K562 (cell line): ENCODE measurements around the gene CCL16. TPM values are rescaled to one million over a fixed set of nuclear protein-coding genes. Genes with fewer than 3 reads are reported as not detected.

ENCODE experiments used
- ATAC-seq: fragments of 200-7000 bp; cut with Tn5 transposase; 3 replicates; pipeline ENCODE4 v1.9.1; 2020; ENCODE audit warnings: moderate library complexity
- BruUV-seq: library from RNA; stranded (reverse); fragments of 400-500 nt; replicated peaks from 2 replicates; lab custom pipeline; 2021; lab: Mats Ljungman, UMichigan
- CTCF ChIA-PET: fragments of 300-600 bp; formaldehyde crosslinking; extraction: SDS; loops from one replicate; lab custom pipeline; 2021; ENCODE audit warnings: low intra/inter-chr PET ratio; lab: Yijun Ruan, JAX
- POLR2A ChIA-PET: fragments of 300-600, 350-650 bp; sonication (Branson Sonifier 250); formaldehyde crosslinking; extraction: SDS; loops from one replicate; lab custom pipeline; 2021; ENCODE audit warnings: antibody characterized with exemption, inconsistent platforms; lab: Yijun Ruan, JAX
- DNase-seq, 4 experiments: peaks; one replicate each; pipeline versions ENCODE4 v3.0.0 to v3.0.0-alpha.2; 2011 to 2018; ENCODE audit warnings: low spot score in 3 of 4, mixed read lengths in 3 of 4; ENCODE audit errors: extremely low read depth in 1 of 4
- FAIRE-seq: peaks from 2 replicates; lab custom pipeline; 2011; peaks lifted over from hg19 to GRCh38; lab: Jason Lieb, UNC
- H2AFZ ChIP-seq: 2 replicates; pipeline ENCODE4 v1.6.0; 2011; ENCODE audit warnings: low read depth, low read length, control low read depth, inconsistent platforms
- H3K27ac ChIP-seq: fragments of 200-600 bp; 3 replicates; pipeline ENCODE4 v1.8.0; 2011; ENCODE audit warnings: low read depth, mild to moderate bottlenecking, control low read depth, inconsistent platforms, low read length, moderate library complexity, mixed read lengths; ENCODE audit errors: extremely low read depth
- H3K27me3 ChIP-seq, 2 experiments: fragments of 300-600 bp in 1 of 2; 2 replicates in 1 of 2; 3 replicates in 1 of 2; pipeline versions ENCODE4 v1.6.0 to v1.8.0; 2011; ENCODE audit warnings: inconsistent platforms in 2 of 2, low read length in 2 of 2, mild to moderate bottlenecking in 1 of 2, mixed read lengths in 1 of 2, moderate library complexity in 1 of 2; ENCODE audit not compliant: control insufficient read depth in 2 of 2, insufficient read depth in 2 of 2
- H3K36me3 ChIP-seq: fragments of 300-600 bp; 3 replicates; pipeline ENCODE4 v1.8.0; 2011; ENCODE audit warnings: mild to moderate bottlenecking, low read length, inconsistent platforms; ENCODE audit not compliant: control insufficient read depth, insufficient read depth
- H3K4me1 ChIP-seq, 2 experiments: fragments of 200-600 bp in 1 of 2; replicated peaks in 1 of 2; 2 replicates in 1 of 2; 3 replicates in 1 of 2; pipeline versions ENCODE4 v1.5.1 to v1.8.0; 2011; ENCODE audit warnings: inconsistent platforms in 2 of 2, low read length in 2 of 2, mild to moderate bottlenecking in 1 of 2, mixed read lengths in 1 of 2, moderate library complexity in 1 of 2; ENCODE audit not compliant: control insufficient read depth in 2 of 2, insufficient read depth in 2 of 2
- H3K4me2 ChIP-seq: 2 replicates; pipeline ENCODE4 v1.6.1; 2011; ENCODE audit warnings: low read length, control low read depth, inconsistent platforms, mixed read lengths; ENCODE audit not compliant: insufficient read depth
- H3K4me3 ChIP-seq: fragments of 200-600 bp; sonication (generic), shearing (Covaris generic); 2 replicates; pipeline ENCODE4 v1.5.1; 2016; ENCODE audit warnings: control low read depth, inconsistent platforms
- H3K79me2 ChIP-seq: fragments of 200-600 bp; 3 replicates; pipeline ENCODE4 v1.8.0; 2011; ENCODE audit warnings: low read length, inconsistent platforms; ENCODE audit not compliant: control insufficient read depth, insufficient read depth
- H3K9ac ChIP-seq, 2 experiments: 2 replicates each; pipeline versions ENCODE4 v1.6.0 to v1.6.1; 2011; ENCODE audit warnings: low read depth in 2 of 2, low read length in 2 of 2, control low read depth in 1 of 2, inconsistent platforms in 1 of 2, mild to moderate bottlenecking in 1 of 2, mixed read lengths in 1 of 2; ENCODE audit not compliant: insufficient read depth in 1 of 2
- H3K9me1 ChIP-seq: one replicate; pipeline ENCODE4 v1.6.0; 2011; ENCODE audit warnings: inconsistent platforms, mild to moderate bottlenecking, low read length, moderate library complexity; ENCODE audit not compliant: control insufficient read depth, insufficient read depth
- H3K9me3 ChIP-seq: replicated peaks from 2 replicates; pipeline ENCODE4 v1.5.1; 2011; ENCODE audit warnings: low read depth, low read length, inconsistent platforms; ENCODE audit not compliant: control insufficient read depth, insufficient read depth
- H4K20me1 ChIP-seq: replicated peaks from 2 replicates; pipeline ENCODE4 v1.6.1; 2011; ENCODE audit warnings: low read length, inconsistent platforms, mixed read lengths; ENCODE audit not compliant: control insufficient read depth, insufficient read depth
- BACH1 ChIP-seq: fragments of 200-800 bp; sonication (Bioruptor generic); IDR thresholded peaks from 2 replicates; pipeline ENCODE4 v1.6.1; 2016; ENCODE audit warnings: missing genetic modification characterization, missing compliant biosample characterization
- BRCA1 ChIP-seq, 2 experiments: fragments of 450-650 bp in 1 of 2; sonication (generic) in 1 of 2; formaldehyde crosslinking in 1 of 2; IDR thresholded peaks; 2 replicates each; pipeline versions ENCODE4 v1.5.0 to v1.6.1; 2017 to 2020; ENCODE audit warnings: mild to moderate bottlenecking in 1 of 2, missing genetic modification reagents in 1 of 2
- CC2D1A ChIP-seq: fragments of 450-650 bp; IDR thresholded peaks from 2 replicates; pipeline ENCODE4 v1.6.1; 2017; ENCODE audit warnings: mild to moderate bottlenecking
- CHD4 ChIP-seq: fragments of 200-600 bp; sonication (generic); IDR thresholded peaks from 3 replicates; pipeline ENCODE4 v1.6.1; 2012; ENCODE audit warnings: low read depth, mild to moderate bottlenecking, mixed read lengths, low read length, inconsistent platforms; ENCODE audit not compliant: insufficient read depth, insufficient replicate concordance, poor library complexity, severe bottlenecking
- EGR1 ChIP-seq: fragments of 450-650 bp; conservative IDR thresholded peaks from 2 replicates; pipeline ENCODE4 v1.6.1; 2017; ENCODE audit warnings: mild to moderate bottlenecking
- ESRRA ChIP-seq: fragments of 450-650 bp; IDR thresholded peaks from 2 replicates; pipeline ENCODE4 v1.6.1; 2014; ENCODE audit warnings: low read depth, mild to moderate bottlenecking, moderate library complexity, borderline replicate concordance
- FIP1L1 ChIP-seq: fragments of 200-400 bp; formaldehyde crosslinking; IDR thresholded peaks from 2 replicates; pipeline ENCODE4 v1.6.1; 2018; ENCODE audit warnings: mild to moderate bottlenecking, low read depth, low read length; ENCODE audit not compliant: poor library complexity, severe bottlenecking
- FOSL1 ChIP-seq: fragments of 200-800 bp; sonication (Bioruptor generic); conservative IDR thresholded peaks from 2 replicates; pipeline ENCODE4 v1.6.1; 2016; ENCODE audit warnings: missing genetic modification characterization, missing compliant biosample characterization
- MAFK ChIP-seq: IDR thresholded peaks from 2 replicates; pipeline ENCODE4 v1.6.1; 2011; ENCODE audit warnings: low read length, improper control_type of control experiment
- MYBL2 ChIP-seq, 2 experiments: fragments of 450-650 bp in 1 of 2; sonication (generic) in 1 of 2; formaldehyde crosslinking in 1 of 2; IDR thresholded peaks; 2 replicates each; pipeline versions ENCODE4 v1.6.1 to v1.8.1; 2017 to 2022; ENCODE audit warnings: borderline replicate concordance in 1 of 2, inconsistent platforms in 1 of 2, low read depth in 1 of 2, mild to moderate bottlenecking in 1 of 2, missing genetic modification reagents in 1 of 2, moderate library complexity in 1 of 2
- PHB ChIP-seq: fragments of 250-450 bp; sonication (Bioruptor Pico); IDR thresholded peaks from 2 replicates; pipeline ENCODE4 v1.5.0; 2021
- RAD21 ChIP-seq, 2 experiments: fragments of 250-450 bp in 1 of 2; fragments of 450-650 bp in 1 of 2; sonication (Bioruptor Pico) in 1 of 2; formaldehyde crosslinking in 1 of 2; IDR thresholded peaks in 1 of 2; conservative IDR thresholded peaks in 1 of 2; 2 replicates each; pipeline versions ENCODE4 v1.4.0 to v1.8.0; 2020 to 2022; ENCODE audit warnings: mild to moderate bottlenecking in 2 of 2, moderate library complexity in 1 of 2
- RB1 ChIP-seq: fragments of 450-650 bp; IDR thresholded peaks from 2 replicates; pipeline ENCODE4 v1.6.1; 2017; ENCODE audit warnings: low read depth, mild to moderate bottlenecking
- SMC3 ChIP-seq: conservative IDR thresholded peaks from 2 replicates; pipeline ENCODE4 v1.6.1; 2011; ENCODE audit warnings: low read depth, low read length, improper control_type of control experiment; ENCODE audit not compliant: insufficient read depth
- SPI1 ChIP-seq: IDR thresholded peaks from 2 replicates; pipeline ENCODE4 v1.6.1; 2011; ENCODE audit warnings: low read depth, low read length, control low read depth, borderline replicate concordance
- TBL1XR1 ChIP-seq, 2 experiments: IDR thresholded peaks; 2 replicates each; pipeline ENCODE4 v1.6.1; 2012; ENCODE audit warnings: improper control_type of control experiment in 2 of 2, low read length in 2 of 2, mild to moderate bottlenecking in 1 of 2
- TFAM ChIP-seq: fragments of 250-450 bp; sonication (Bioruptor Pico); conservative IDR thresholded peaks from 2 replicates; pipeline ENCODE4 v1.5.0; 2021; ENCODE audit warnings: mild to moderate bottlenecking, moderate library complexity
- YY1 ChIP-seq, 3 experiments: IDR thresholded peaks; 2 replicates each; pipeline ENCODE4 v1.6.1; 2011; ENCODE audit warnings: low read length in 2 of 3, mild to moderate bottlenecking in 2 of 3, moderate library complexity in 2 of 3, borderline replicate concordance in 1 of 3, control low read depth in 1 of 3, low read depth in 1 of 3; ENCODE audit not compliant: insufficient read depth in 3 of 3, insufficient replicate concordance in 2 of 3, control insufficient read depth in 1 of 3, insufficient read length in 1 of 3; ENCODE audit errors: extremely low read depth in 1 of 3
- ZNF253 ChIP-seq: fragments of 250-450 bp; sonication (Bioruptor Pico); conservative IDR thresholded peaks from 2 replicates; pipeline ENCODE4 v1.6.1; 2021; ENCODE audit warnings: mild to moderate bottlenecking
- ZNF57 ChIP-seq: fragments of 450-650 bp; formaldehyde crosslinking; IDR thresholded peaks from 2 replicates; pipeline ENCODE4 v1.4.0; 2020; ENCODE audit warnings: mild to moderate bottlenecking, moderate library complexity
- ZNF785 ChIP-seq: fragments of 250-450 bp; sonication (Bioruptor Pico); IDR thresholded peaks from 2 replicates; pipeline ENCODE4 v1.4.0; 2020; ENCODE audit warnings: mild to moderate bottlenecking
- WGBS: fragments of 100-300 bp; shearing (Covaris generic); methylation state at CpG from one replicate; pipeline ENCODE4 v1.1.6; 2016; ENCODE audit warnings: low coverage, mixed read lengths; ENCODE audit not compliant: insufficient coverage; ENCODE audit errors: missing lambda C conversion rate; 5-methylcytosine and 5-hydroxymethylcytosine counted together
- in situ Hi-C: fragments of 300-500 bp; cut with MboI; formaldehyde crosslinking; loops from 4 replicates; pipeline ENCODE4 v1.15.0; 2018; ENCODE audit warnings: inconsistent platforms, mixed read lengths
- intact Hi-C: fragments of 100-400 bp; cut with micrococcal nuclease; formaldehyde crosslinking; loops from 2 replicates; pipeline ENCODE4 v1.14.2; 2022
- polyA plus RNA-seq, 8 experiments: library from polyadenylated mRNA; depleted of rRNA in 4 of 8; stranded (reverse) in 5 of 8; unstranded in 3 of 8; fragments of >200 nt; fragmentation: Nextera tagmentation in 2 of 8; fragmentation: Illumina TruSeq in 1 of 8; extraction: Ambion mirVana in 2 of 8; extraction: Trizol in 1 of 8; gene quantifications; 2 replicates each; pipeline versions ENCODE4 v1.2.1 to v1.2.3, GENCODE V29; 2011 to 2014; ENCODE audit warnings: inconsistent platforms in 1 of 8, missing spikeins in 1 of 8
- total RNA-seq, 7 experiments: library from RNA; depleted of rRNA in 6 of 7; stranded (reverse); fragments of >200 nt in 6 of 7; fragmentation: Illumina TruSeq in 2 of 7; extraction: Trizol in 2 of 7; gene quantifications; 2 replicates each; pipeline versions ENCODE4 v1.2.1 to v1.2.3, GENCODE V29; 2011 to 2021; ENCODE audit warnings: low replicate concordance in 1 of 7

CCL16 gene
- total and polyA plus RNA-seq, 9 of the 15 experiments (the other 6 are each of a cell fraction or from before 2014, with no cell fraction given) = not detected

DNA sequence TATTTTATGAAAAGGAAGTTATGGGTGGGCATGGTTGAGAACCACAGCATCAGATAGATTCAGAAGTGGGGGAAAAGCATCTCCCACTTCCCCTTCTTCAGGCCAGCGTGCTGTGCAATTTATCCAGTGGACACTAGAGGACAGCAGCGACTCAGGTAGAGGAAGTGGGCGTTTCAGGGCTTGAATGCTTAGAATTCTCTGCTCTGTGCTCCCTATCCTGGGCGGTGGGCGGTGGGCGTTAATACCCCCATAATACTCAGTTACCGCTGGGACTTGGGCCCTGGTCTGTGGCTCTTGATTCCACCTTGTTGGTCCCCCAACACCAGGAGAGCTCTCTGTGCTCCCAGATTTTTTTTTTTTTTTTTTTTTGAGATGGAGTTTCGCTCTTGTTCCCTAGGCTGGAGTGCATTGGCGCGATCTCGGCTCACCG is 34.1 kb downstream of the CCL16 start:
- Histone ChIP-seq H3K79me2 (no peaks in the 10 kb centered on the region), H3K27me3 (no peaks in the 10 kb centered on the region), H4K20me1 (0 out of 2 replicates have a peak, but pooled peaks cover 3% of the 10 kb centered on the region), H3K4me2 (peak overlapping the region; percentile 33), H3K4me1 (peaks cover 7 to 14% of the 10 kb centered on the region in 2 experiments; a peak in 3 of 5 replicates), H3K27ac (no peak overlapping the region), H2AFZ (peak overlapping the region; percentile 74), H3K9me1 (peaks cover 2% of the 10 kb centered on the region), H3K4me3 (no peak overlapping the region), H3K36me3 (no peaks in the 10 kb centered on the region), H3K9ac (no peak overlapping the region; a peak in 1 of 4 replicates), H3K9me3 (no peaks in the 10 kb centered on the region)
- WGBS = 0% methylated on average over 11 of the region's 12 CpGs
- no TSS peak for BruUV-seq
- DNase-seq (peak; percentile 49 to 80 (median 53)), ATAC-seq (peak; percentile 89), FAIRE-seq (no peak)
- POLR2A ChIA-PET = no interaction called here
- CTCF ChIA-PET = interaction anchor here (1.4 kb wide), 1 partner anchor 202 kb away, joined by 6 read pairs; no protein-coding TSS in a partner anchor
- intact Hi-C loops (loop anchor here (2.0 to 10.0 kb wide), 2 partner anchors 22 to 182 kb away; partner anchors contain the start of gene C17orf50), in situ Hi-C loops (no loop called here)
- TF ChIP-seq MYBL2 (IDR thresholded peaks at IDR 0.05; ENCODE audit: low read depth) (no peak), MYBL2 (CRISPR knock-in tag; IDR thresholded peaks at IDR 0.05; ENCODE audit: borderline replicate concordance) (no peak), BRCA1 (IDR thresholded peaks at IDR 0.05) (no peak), BRCA1 (CRISPR knock-in tag; IDR thresholded peaks at IDR 0.05) (no peak), EGR1 (peak; percentile 59), ZNF785 (CRISPR knock-in tag) (no peak), TBL1XR1 (IDR thresholded peaks at IDR 0.05; ENCODE audit: low read length in 2 of 2) (0 out of 4 replicates have a peak, but pooled peaks of 1 of the 2 experiments have one; percentile 32), RAD21 (CRISPR knock-in tag; conservative IDR thresholded peaks at IDR 0.05 in 1 of 2, IDR thresholded peaks at IDR 0.05 in 1 of 2) (peak; percentile 50 to 75), RB1 (0 out of 2 replicates have a peak, but pooled peaks have one; percentile 13), CHD4 (no peak), MAFK (0 out of 2 replicates have a peak, but pooled peaks have one; percentile 12), ZNF57 (CRISPR knock-in tag) (no peak), BACH1 (tag) (no peak), FIP1L1 (no peak), TFAM (CRISPR knock-in tag) (no peak), SMC3 (peak; percentile 64), ZNF253 (CRISPR knock-in tag) (no peak), CC2D1A (0 out of 2 replicates have a peak, but pooled peaks have one; percentile 36), ESRRA (no peak), PHB (no peak), SPI1 (peak; percentile 98), YY1 (IDR thresholded peaks at IDR 0.05; ENCODE audit: borderline replicate concordance in 1 of 3, control insufficient read depth in 1 of 3, extremely low read depth in 1 of 3, insufficient read depth in 3 of 3, insufficient read length in 1 of 3, insufficient replicate concordance in 2 of 3, low read depth in 1 of 3, low read length in 2 of 3) (no peak), FOSL1 (tag) (no peak)
